ENCODE results near the gene ADARB2.

Gene ADARB2

DNA sequence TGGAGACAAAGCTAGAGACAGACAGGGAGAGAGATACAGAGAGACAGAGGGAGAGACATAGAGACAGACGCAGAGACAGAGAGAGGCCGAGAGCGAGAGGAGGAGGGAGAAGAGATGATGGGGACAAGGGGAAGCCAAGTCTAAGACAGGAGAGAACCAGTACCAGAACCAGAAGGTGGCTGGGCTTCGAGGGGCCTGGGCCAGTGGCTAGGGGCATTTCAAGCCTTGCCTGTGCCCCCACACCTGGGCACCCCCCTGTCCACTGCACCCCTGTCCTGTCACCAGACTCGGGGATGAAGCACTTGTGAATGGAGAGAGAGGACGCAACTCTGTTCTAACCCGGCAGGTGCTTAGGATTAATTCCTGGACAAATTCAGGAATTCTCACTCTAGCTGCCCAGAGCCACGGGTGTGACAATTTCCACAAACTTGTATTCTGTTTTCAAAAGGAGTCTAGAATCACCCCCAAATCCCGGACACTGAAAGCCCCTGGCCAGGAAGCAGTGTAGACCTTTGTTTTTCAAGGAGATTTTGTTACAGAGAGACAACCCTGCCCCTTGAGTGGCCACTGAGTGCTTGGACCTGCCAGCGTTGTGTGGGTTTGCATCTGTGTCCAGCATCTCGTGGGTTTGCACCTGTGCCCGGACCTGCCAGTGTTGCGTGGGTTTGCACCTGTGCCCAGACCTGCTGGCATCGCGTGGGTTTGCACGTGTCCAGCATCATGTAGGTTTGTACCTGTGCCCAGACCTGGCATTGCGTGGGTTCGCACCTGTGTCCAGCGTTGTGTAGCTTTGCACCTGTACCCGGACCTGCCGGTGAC is 523.9 kb downstream of the ADARB2 start:
- ChIA-PET CTCF (no interaction called here), POLR2A (no interaction called here)
- no peak for DNase-seq (ENCODE audit: low read depth, low spot score)
- TF ChIP-seq, protein P1, sequence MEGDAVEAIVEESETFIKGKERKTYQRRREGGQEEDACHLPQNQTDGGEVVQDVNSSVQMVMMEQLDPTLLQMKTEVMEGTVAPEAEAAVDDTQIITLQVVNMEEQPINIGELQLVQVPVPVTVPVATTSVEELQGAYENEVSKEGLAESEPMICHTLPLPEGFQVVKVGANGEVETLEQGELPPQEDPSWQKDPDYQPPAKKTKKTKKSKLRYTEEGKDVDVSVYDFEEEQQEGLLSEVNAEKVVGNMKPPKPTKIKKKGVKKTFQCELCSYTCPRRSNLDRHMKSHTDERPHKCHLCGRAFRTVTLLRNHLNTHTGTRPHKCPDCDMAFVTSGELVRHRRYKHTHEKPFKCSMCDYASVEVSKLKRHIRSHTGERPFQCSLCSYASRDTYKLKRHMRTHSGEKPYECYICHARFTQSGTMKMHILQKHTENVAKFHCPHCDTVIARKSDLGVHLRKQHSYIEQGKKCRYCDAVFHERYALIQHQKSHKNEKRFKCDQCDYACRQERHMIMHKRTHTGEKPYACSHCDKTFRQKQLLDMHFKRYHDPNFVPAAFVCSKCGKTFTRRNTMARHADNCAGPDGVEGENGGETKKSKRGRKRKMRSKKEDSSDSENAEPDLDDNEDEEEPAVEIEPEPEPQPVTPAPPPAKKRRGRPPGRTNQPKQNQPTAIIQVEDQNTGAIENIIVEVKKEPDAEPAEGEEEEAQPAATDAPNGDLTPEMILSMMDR (IDR thresholded peaks at IDR 0.05; ENCODE audit: insufficient read depth, low read length, missing control alignments), result no peak
- no peak overlapping the region for H3K4me3 ChIP-seq (ENCODE audit: low read depth, low read length)

DNA sequence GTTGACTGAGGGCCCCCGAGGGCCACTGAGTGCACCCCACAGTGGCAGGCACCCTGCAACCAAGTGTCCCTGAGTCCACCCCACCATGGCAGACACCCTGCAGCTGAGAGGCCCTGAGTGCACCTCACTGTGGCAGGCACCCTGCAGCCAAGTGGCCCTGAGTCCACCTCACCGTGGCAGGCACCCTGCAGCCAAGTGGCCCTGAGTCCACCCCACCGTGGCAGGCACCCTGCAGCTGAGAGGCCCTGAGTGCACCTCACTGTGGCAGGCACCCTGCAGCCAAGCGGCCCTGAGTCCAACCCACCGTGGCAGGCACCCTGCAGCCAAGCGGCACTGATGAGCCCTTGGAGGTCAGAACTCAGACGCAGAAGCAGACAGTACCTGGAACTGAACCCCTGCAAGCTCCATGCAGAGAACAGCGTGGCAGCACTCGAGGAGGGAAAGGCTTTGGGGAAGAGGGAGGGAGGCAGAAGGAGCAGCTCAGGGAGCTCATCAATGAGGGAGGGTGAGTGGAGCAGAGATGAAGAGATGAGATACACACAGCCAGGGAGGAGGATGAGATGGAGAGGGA is 524.7 kb downstream of the ADARB2 start:
- TF ChIP-seq, protein P1 (IDR thresholded peaks at IDR 0.05; ENCODE audit: insufficient read depth, low read length, missing control alignments), result no peak
- CTCF ChIA-PET, result no interaction called here
- POLR2A ChIA-PET, result no interaction called here
- H3K4me3 ChIP-seq (ENCODE audit: low read depth, low read length), result no peak overlapping the region
- DNase-seq (ENCODE audit: low read depth, low spot score), result no peak

DNA sequence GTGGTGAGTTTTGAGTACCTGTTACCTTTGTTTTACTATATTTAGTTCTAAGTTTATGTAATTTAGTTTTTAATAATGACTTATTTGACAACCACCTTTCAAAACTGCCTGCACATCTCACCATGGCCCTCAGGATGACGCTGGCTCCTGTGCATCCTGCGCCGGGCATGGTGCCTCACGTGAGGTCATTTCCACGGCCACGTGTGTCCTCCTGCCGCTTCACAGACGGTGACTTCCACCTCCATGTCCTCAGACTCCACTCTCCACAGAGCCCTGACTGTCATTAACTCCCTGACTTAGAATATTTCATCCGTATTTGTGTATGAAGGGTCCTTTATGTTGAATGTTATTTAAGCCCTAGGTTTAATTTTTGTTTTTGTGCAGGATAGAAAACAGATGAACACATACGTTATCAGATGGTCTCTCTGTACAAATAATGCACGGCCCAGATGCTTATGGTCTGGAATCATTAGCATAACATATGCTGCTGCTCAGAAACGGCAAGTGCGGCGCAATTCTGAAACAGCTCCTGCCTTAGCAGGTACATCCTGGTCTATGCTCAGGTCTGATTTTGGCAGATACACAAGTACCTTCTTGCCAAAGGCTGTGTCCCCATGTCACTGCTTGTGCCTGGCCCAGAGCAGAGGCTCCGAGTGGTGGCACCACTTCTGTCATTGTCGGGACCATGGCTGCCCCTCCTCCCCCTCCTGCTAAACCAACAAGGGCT is 525.3 kb downstream of the ADARB2 start:
- CTCF ChIA-PET, result no interaction called here
- H3K4me3 ChIP-seq (ENCODE audit: low read depth, low read length), result no peak overlapping the region
- POLR2A ChIA-PET, result no interaction called here
- no peak for DNase-seq (ENCODE audit: low read depth, low spot score)
- TF ChIP-seq, protein P1 (IDR thresholded peaks at IDR 0.05; ENCODE audit: insufficient read depth, low read length, missing control alignments), result no peak

DNA sequence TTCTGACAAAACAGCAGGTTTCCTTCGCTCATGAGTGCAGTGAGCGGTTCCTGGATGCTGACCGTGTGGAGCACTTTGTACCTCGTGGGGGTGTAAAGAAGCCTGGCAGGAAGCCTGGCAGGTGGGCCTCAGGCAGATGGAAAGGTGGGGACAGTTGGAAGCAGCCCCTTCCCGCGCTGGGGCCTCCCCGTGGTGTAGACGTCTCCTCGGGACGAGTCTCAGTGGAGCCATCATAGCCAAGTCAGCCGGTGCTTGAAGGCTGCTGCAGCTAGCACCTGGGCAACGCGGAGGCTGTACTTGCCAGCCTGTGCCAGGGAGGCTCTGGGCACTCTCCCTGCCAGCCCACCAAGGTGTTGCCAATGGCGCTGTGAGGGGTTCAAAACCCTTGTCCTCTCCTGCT is 526.7 kb downstream of the ADARB2 start:
- no peak overlapping the region for H3K4me3 ChIP-seq (ENCODE audit: low read depth, low read length)
- no peak for DNase-seq (ENCODE audit: low read depth, low spot score)
- TF ChIP-seq, protein P1 (IDR thresholded peaks at IDR 0.05; ENCODE audit: insufficient read depth, low read length, missing control alignments), result no peak
- ChIA-PET CTCF (no interaction called here), POLR2A (no interaction called here)

DNA sequence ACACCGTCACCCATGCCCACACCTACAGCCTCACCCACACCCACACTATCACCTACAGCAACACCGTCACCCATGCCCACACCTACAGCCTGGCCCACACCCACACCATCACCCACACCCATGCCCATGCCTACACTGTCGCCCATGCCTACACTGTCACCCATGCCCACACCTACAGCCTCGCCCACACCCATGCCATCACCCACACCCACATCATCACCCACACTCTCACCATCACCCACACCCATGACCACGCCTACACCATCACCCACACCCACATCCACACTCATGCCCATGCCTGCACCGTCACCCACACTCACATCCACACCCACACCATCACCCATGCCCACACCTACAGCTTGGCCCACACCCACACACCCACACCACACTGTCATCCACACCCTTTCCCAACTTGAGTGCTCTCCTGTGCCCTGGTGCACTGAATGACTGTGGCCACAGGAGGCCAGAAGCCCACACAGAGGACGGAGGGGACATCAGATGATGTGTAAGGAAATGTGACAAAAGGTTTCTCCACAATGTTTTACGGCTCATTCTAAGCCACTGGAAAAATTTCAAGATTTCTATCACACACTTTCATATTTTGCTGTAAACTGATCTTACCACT is 527.9 kb downstream of the ADARB2 start:
- DNase-seq (ENCODE audit: low read depth, low spot score), result no peak
- CTCF ChIA-PET, result no interaction called here
- POLR2A ChIA-PET, result no interaction called here
- TF ChIP-seq, protein P1 (IDR thresholded peaks at IDR 0.05; ENCODE audit: insufficient read depth, low read length, missing control alignments), result no peak
- no peak overlapping the region for H3K4me3 ChIP-seq (ENCODE audit: low read depth, low read length)

Data from AG04449 (cell line).